ENCODE data around the gene CAPRIN1. TPM values are rescaled to one million over a fixed set of nuclear protein-coding genes. Genes with fewer than 3 reads are reported as not detected.

Gene CAPRIN1
- total RNA-seq, 1 experiment from 2014 or later, result 219 TPM

DNA sequence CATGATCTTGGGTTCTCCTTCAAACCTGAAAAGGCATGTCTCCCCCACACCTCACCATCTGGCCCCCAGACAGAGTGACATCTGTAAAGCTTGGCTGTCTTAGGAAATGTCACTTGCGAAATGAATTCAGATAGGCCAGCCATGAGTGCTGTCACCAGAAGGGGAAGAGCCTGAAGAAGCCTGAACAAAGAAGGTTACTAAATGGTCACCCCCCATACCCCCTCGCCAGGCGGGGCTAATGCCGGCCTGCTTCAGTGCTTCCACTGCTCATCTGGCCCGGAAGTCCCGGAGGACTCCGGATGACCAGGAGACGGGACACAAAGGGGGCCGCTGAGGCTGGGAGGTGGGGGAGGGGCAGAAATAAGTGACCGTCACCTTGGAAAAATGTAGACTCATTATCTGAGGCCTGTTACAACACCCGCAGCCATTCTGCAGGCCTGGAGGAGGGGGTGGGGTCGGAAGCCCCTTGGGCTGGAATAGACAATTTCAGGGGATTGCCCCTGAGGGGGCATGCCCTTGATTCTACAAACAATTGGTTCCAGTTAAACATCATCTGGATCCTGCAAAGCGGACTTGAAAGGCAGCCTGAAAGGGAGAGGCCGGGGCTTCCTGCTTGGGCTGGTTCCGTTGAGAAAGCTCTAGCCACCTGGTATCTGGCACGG lies 97.1 kb downstream of the CAPRIN1 start:
- Mint-ChIP-seq H3K27me3 (ENCODE audit: insufficient read depth, unreplicated experiment) (no peaks in the 10 kb centered on the region), H3K4me1 (ENCODE audit: insufficient read depth, unreplicated experiment) (no peaks in the 10 kb centered on the region), H3K27ac (ENCODE audit: low read depth, unreplicated experiment) (no peak overlapping the region), H3K4me3 (ENCODE audit: unreplicated experiment) (no peak overlapping the region), H3K36me3 (ENCODE audit: insufficient read depth, unreplicated experiment) (peaks cover 50% of the 10 kb centered on the region), H3K9me3 (ENCODE audit: unreplicated experiment) (no peaks in the 10 kb centered on the region)
- intact Hi-C loops (cut with micrococcal nuclease), result no loop called here
- CTCF ChIA-PET, result interaction anchor here (0.6 to 1.3 kb wide), 3 partner anchors 11 to 315 kb away, joined by 3 read pairs; no protein-coding TSS in a partner anchor
- POLR2A ChIA-PET, result no interaction called here
- no TSS peak for BruUV-seq (replicated peaks)
- TF ChIP-seq, protein P1, sequence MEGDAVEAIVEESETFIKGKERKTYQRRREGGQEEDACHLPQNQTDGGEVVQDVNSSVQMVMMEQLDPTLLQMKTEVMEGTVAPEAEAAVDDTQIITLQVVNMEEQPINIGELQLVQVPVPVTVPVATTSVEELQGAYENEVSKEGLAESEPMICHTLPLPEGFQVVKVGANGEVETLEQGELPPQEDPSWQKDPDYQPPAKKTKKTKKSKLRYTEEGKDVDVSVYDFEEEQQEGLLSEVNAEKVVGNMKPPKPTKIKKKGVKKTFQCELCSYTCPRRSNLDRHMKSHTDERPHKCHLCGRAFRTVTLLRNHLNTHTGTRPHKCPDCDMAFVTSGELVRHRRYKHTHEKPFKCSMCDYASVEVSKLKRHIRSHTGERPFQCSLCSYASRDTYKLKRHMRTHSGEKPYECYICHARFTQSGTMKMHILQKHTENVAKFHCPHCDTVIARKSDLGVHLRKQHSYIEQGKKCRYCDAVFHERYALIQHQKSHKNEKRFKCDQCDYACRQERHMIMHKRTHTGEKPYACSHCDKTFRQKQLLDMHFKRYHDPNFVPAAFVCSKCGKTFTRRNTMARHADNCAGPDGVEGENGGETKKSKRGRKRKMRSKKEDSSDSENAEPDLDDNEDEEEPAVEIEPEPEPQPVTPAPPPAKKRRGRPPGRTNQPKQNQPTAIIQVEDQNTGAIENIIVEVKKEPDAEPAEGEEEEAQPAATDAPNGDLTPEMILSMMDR (IDR thresholded peaks at IDR 0.05; ENCODE audit: unreplicated experiment), result no peak
- no peak for DNase-seq (ENCODE audit: unreplicated experiment)

DNA sequence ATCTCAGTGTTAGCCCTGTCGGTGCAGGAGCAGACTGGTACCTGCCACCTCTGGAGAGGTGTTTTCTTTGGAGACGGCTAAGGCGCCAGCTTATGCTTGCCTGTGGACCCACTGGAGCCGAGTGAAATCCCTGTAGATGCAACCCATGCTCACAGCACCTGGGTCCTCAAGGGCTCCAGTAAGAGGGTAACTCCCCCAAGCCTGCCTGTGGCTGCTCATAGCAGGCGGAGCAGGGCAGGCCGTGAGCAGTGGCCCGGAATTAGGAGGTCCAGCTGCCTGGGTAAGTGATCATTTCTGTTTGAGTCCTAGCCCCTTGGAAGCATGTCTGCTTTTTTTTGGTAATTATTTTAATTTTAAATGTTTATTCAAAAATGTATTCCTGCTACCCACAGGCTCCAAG lies 97.7 kb downstream of the CAPRIN1 start:
- Mint-ChIP-seq H3K36me3 (ENCODE audit: insufficient read depth, unreplicated experiment) (peaks cover 44% of the 10 kb centered on the region), H3K4me1 (ENCODE audit: insufficient read depth, unreplicated experiment) (no peaks in the 10 kb centered on the region), H3K27me3 (ENCODE audit: insufficient read depth, unreplicated experiment) (no peaks in the 10 kb centered on the region), H3K9me3 (ENCODE audit: unreplicated experiment) (no peaks in the 10 kb centered on the region), H3K27ac (ENCODE audit: low read depth, unreplicated experiment) (no peak overlapping the region), H3K4me3 (ENCODE audit: unreplicated experiment) (no peak overlapping the region)
- POLR2A ChIA-PET, result interaction anchor here (0.7 kb wide), 1 partner anchor 145 kb away, joined by 3 read pairs; no protein-coding TSS in a partner anchor
- no peak for DNase-seq (ENCODE audit: unreplicated experiment)
- no TSS peak for BruUV-seq (replicated peaks)
- TF ChIP-seq, protein P1 (IDR thresholded peaks at IDR 0.05; ENCODE audit: unreplicated experiment), result no peak
- CTCF ChIA-PET, result interaction anchor here (1.1 to 1.3 kb wide), 2 partner anchors 222 to 301 kb away, joined by 3 to 4 read pairs; no protein-coding TSS in a partner anchor
- intact Hi-C loops (cut with micrococcal nuclease), result no loop called here

DNA sequence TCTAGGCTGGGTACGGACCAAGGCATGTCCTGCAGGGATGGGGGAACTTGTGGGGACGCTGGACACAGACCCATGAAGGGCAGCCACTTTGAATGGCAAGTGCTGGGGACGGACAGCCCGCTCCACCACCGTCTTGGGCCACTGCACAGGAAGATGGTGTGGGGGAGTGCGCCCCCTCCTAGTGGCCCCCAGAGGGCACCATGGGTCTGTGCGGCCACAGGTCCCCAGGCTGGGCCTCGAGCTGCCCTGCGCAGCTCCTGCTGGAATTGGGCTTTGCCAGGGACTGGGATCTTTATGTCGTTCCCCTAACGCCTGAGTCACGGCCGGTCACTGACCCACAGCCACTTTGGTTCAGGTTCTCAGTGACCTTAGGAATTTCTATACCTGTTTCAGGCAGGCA lies 98.3 kb downstream of the CAPRIN1 start:
- H3K36me3 Mint-ChIP-seq (ENCODE audit: insufficient read depth, unreplicated experiment), result peaks cover 39% of the 10 kb centered on the region
- no peaks in the 10 kb centered on the region for H3K27me3 Mint-ChIP-seq (ENCODE audit: insufficient read depth, unreplicated experiment)
- no peak overlapping the region for H3K27ac Mint-ChIP-seq (ENCODE audit: low read depth, unreplicated experiment)
- no peaks in the 10 kb centered on the region for H3K9me3 Mint-ChIP-seq (ENCODE audit: unreplicated experiment)
- intact Hi-C loops (cut with micrococcal nuclease), result no loop called here
- TF ChIP-seq, protein P1 (IDR thresholded peaks at IDR 0.05; ENCODE audit: unreplicated experiment), result peak; percentile 15
- H3K4me1 Mint-ChIP-seq (ENCODE audit: insufficient read depth, unreplicated experiment), result no peaks in the 10 kb centered on the region
- CTCF ChIA-PET, result interaction anchor here (0.6 to 1.3 kb wide), 5 partner anchors 40 to 300 kb away, joined by 3 to 4 read pairs (median 3); no protein-coding TSS in a partner anchor
- POLR2A ChIA-PET, result interaction anchor here (0.6 to 1.4 kb wide), 4 partner anchors 20 to 747 kb away, joined by 3 read pairs; no protein-coding TSS in a partner anchor
- DNase-seq (ENCODE audit: unreplicated experiment), result no peak
- no TSS peak for BruUV-seq (replicated peaks)
- H3K4me3 Mint-ChIP-seq (ENCODE audit: unreplicated experiment), result no peak overlapping the region

DNA sequence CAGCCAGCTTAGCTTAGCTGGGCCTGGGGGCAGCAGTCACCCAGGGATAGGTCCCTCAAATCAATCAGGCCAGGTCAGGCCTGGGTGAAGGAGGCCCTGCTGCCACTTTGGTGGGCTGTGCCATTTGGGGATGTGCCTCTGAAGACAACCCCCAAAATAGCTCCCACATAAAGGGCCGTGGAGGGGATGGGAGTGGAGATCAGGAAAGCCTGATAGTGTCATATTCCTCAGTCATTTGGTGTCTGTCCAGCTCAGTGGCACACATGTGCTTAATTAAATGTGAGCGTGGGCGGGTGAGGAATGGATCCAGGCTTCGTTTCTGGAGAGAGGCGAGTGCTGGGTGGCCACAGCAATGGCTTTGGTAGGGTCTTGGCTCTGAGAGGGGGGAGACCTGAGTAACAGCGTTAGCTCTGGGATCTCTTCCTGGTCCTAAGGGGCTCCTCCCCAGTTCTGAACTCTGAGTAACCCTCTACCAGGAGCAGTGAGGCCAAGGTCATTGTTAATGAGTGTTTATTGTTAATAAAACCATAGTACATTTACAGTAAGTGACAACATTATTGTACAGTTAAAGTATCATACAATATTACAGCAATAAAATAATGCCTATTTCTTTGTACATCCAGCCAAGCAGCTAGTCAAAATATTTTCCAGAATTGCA lies 99.1 kb downstream of the CAPRIN1 start:
- intact Hi-C loops (cut with micrococcal nuclease), result no loop called here
- Mint-ChIP-seq H3K4me1 (ENCODE audit: insufficient read depth, unreplicated experiment) (no peaks in the 10 kb centered on the region), H3K9me3 (ENCODE audit: unreplicated experiment) (no peaks in the 10 kb centered on the region), H3K4me3 (ENCODE audit: unreplicated experiment) (no peak overlapping the region), H3K36me3 (ENCODE audit: insufficient read depth, unreplicated experiment) (peaks cover 33% of the 10 kb centered on the region), H3K27ac (ENCODE audit: low read depth, unreplicated experiment) (no peak overlapping the region), H3K27me3 (ENCODE audit: insufficient read depth, unreplicated experiment) (no peaks in the 10 kb centered on the region)
- no TSS peak for BruUV-seq (replicated peaks)
- TF ChIP-seq, protein P1 (IDR thresholded peaks at IDR 0.05; ENCODE audit: unreplicated experiment), result no peak
- ChIA-PET CTCF (interaction anchor here (0.6 to 1.4 kb wide), 9 partner anchors 19 to 317 kb away, joined by 3 to 4 read pairs (median 4); no protein-coding TSS in a partner anchor), POLR2A (interaction anchor here (0.6 to 1.4 kb wide), 5 partner anchors 10 to 747 kb away, joined by 3 to 4 read pairs (median 3); no protein-coding TSS in a partner anchor)
- DNase-seq (ENCODE audit: unreplicated experiment), result no peak
